Mesendoderm (in vitro differentiated cells): ENCODE measurements around the gene DBH.
"Not testable (repeated sequence)": the region's sequence is repeated elsewhere in the genome, so short reads cannot be mapped to it uniquely, and the experiment has no call there.

Experiments used
- DNase-seq: peaks from one replicate; pipeline ENCODE4 v3.0.0; 2013
- H2AK5ac ChIP-seq: 2 replicates; pipeline ENCODE4 v1.6.1; 2013; ENCODE audit warnings: low read length, inconsistent platforms
- H2BK120ac ChIP-seq: 2 replicates; pipeline ENCODE4 v1.6.1; 2013; ENCODE audit warnings: low read depth, mild to moderate bottlenecking, low read length, moderate library complexity, mixed read lengths
- H2BK15ac ChIP-seq: replicated peaks from 2 replicates; pipeline ENCODE4 v1.6.1; 2013; ENCODE audit warnings: low read depth, mild to moderate bottlenecking, moderate library complexity
- H2BK5ac ChIP-seq: 2 replicates; pipeline ENCODE4 v1.6.1; 2013; ENCODE audit warnings: low read length, inconsistent platforms
- H3K18ac ChIP-seq: 2 replicates; pipeline ENCODE4 v1.6.1; 2013; ENCODE audit warnings: mild to moderate bottlenecking, low read length, mixed read lengths
- H3K23ac ChIP-seq: one replicate; pipeline ENCODE4 v1.6.1; 2013; ENCODE audit warnings: low read length
- H3K27ac ChIP-seq: 2 replicates; pipeline ENCODE4 v1.5.1; 2013; ENCODE audit warnings: low read depth, mild to moderate bottlenecking, inconsistent platforms, low read length, moderate library complexity
- H3K27me3 ChIP-seq: 2 replicates; pipeline ENCODE4 v1.6.1; 2013; ENCODE audit warnings: low read length, control low read depth, mild to moderate bottlenecking, inconsistent platforms; ENCODE audit not compliant: insufficient read depth, poor library complexity
- H3K36me3 ChIP-seq: 2 replicates; pipeline ENCODE4 v1.6.1; 2013; ENCODE audit warnings: low read length, inconsistent platforms; ENCODE audit not compliant: control insufficient read depth, insufficient read depth
- H3K4ac ChIP-seq: one replicate; pipeline ENCODE4 v1.6.1; 2013; ENCODE audit warnings: low read depth, mild to moderate bottlenecking, low read length, moderate library complexity
- H3K4me1 ChIP-seq: 2 replicates; pipeline ENCODE4 v1.6.1; 2013; ENCODE audit warnings: low read depth, low read length, inconsistent platforms; ENCODE audit not compliant: control insufficient read depth
- H3K4me2 ChIP-seq: 2 replicates; pipeline ENCODE4 v1.6.1; 2013; ENCODE audit warnings: low read length
- H3K4me3 ChIP-seq: 2 replicates; pipeline ENCODE4 v1.5.1; 2013; ENCODE audit warnings: mild to moderate bottlenecking, low read length
- H3K56ac ChIP-seq: one replicate; pipeline ENCODE4 v1.6.1; 2013; ENCODE audit warnings: low read length
- H3K79me1 ChIP-seq: 2 replicates; pipeline ENCODE4 v1.6.1; 2013; ENCODE audit warnings: low read length, inconsistent platforms
- H3K79me2 ChIP-seq: 2 replicates; pipeline ENCODE4 v1.6.1; 2013; ENCODE audit warnings: mild to moderate bottlenecking, low read length; ENCODE audit not compliant: control insufficient read depth, insufficient read depth
- H3K9ac ChIP-seq: 2 replicates; pipeline ENCODE4 v1.6.1; 2013; ENCODE audit warnings: low read length, inconsistent platforms
- H4K5ac ChIP-seq: one replicate; pipeline ENCODE4 v1.6.1; 2013; ENCODE audit warnings: low read length
- H4K8ac ChIP-seq: one replicate; pipeline ENCODE4 v1.6.1; 2013; ENCODE audit warnings: low read depth, mild to moderate bottlenecking, control low read depth, low read length, moderate library complexity
- WGBS: extraction: QIAGEN DNeasy Blood & Tissue Kit; methylation state at CpG from one replicate; pipeline ENCODE4 v1.1.7; 2013; ENCODE audit warnings: low lambda C conversion rate, missing lambda C conversion rate; ENCODE audit not compliant: insufficient coverage; ENCODE audit errors: extremely low coverage; 5-methylcytosine and 5-hydroxymethylcytosine counted together

Gene DBH

GRCh38 chr9:133619791-133620190 is 16.4 kb upstream of the DBH start:
- no peak overlapping the region for H3K27ac ChIP-seq
- H3K23ac ChIP-seq, result no peak overlapping the region
- no peak overlapping the region for H3K9ac ChIP-seq
- DNase-seq, result no peak
- no peaks in the 10 kb centered on the region for H3K36me3 ChIP-seq
- H2BK5ac ChIP-seq, result no peak overlapping the region
- H3K18ac ChIP-seq, result no peak overlapping the region
- no CpG with 5 or more reads among the region's 8 CpGs for WGBS
- H4K5ac ChIP-seq, result no peak overlapping the region
- H4K8ac ChIP-seq, result no peak overlapping the region
- H3K56ac ChIP-seq, result no peak overlapping the region
- H3K4me3 ChIP-seq, result no peak overlapping the region
- H3K4ac ChIP-seq, result no peak overlapping the region
- no peaks in the 10 kb centered on the region for H3K79me2 ChIP-seq
- H2BK15ac ChIP-seq, result no peak overlapping the region
- no peak overlapping the region for H2BK120ac ChIP-seq
- no peak overlapping the region for H2AK5ac ChIP-seq
- no peaks in the 10 kb centered on the region for H3K79me1 ChIP-seq
- H3K4me1 ChIP-seq, result no peaks in the 10 kb centered on the region
- no peak overlapping the region for H3K4me2 ChIP-seq
- H3K27me3 ChIP-seq, result no peaks in the 10 kb centered on the region

DNA sequence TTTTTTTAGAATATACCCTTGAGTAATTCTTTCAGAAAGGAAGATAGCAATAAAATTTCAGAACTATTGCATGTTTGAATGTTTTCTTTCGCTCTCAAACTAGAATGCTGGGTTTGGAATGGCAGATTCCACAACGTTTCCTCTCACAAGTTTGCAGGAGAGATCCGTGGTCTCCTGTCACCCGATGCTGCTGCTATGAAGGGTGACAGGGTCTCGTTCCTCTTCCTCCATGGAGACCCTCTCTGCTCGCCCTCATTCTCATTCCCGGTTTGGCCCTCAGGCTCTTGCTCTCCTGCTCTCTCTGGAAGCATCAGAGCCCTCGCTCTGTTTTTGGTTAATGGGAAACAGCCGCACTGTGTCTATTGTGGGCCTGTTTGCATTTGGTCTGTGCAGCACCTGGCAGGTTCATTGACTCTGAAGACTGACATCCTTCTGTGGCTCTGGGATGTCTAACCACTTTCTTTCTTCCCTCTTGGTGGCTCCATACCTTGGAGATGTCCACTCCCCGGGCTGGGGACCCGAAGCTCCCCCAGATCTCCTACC is 14.4 kb upstream of the DBH start:
- Histone ChIP-seq H4K8ac (no peak overlapping the region), H3K27ac (no peak overlapping the region)

GRCh38 chr9:133622555-133622954 is 13.6 kb upstream of the DBH start:
- no peaks in the 10 kb centered on the region for H3K27me3 ChIP-seq

More for the DNA sequence above, 14.4 kb upstream of the DBH start:
- Histone ChIP-seq H3K36me3 (no peaks in the 10 kb centered on the region), H3K4me3 (no peak overlapping the region), H3K79me1 (no peaks in the 10 kb centered on the region), H3K79me2 (no peaks in the 10 kb centered on the region), H3K4ac (no peak overlapping the region), H4K5ac (no peak overlapping the region), H3K56ac (no peak overlapping the region), H2AK5ac (no peak overlapping the region), H3K4me2 (no peak overlapping the region), H3K4me1 (no peaks in the 10 kb centered on the region), H3K27me3 (no peaks in the 10 kb centered on the region), H3K23ac (no peak overlapping the region), H2BK120ac (no peak overlapping the region), H2BK15ac (no peak overlapping the region), H3K18ac (no peak overlapping the region), H2BK5ac (no peak overlapping the region), H3K9ac (no peak overlapping the region)
- DNase-seq, result no peak
- whole genome bisulfite sequencing, result no CpG with 5 or more reads among the region's 11 CpGs

DNA sequence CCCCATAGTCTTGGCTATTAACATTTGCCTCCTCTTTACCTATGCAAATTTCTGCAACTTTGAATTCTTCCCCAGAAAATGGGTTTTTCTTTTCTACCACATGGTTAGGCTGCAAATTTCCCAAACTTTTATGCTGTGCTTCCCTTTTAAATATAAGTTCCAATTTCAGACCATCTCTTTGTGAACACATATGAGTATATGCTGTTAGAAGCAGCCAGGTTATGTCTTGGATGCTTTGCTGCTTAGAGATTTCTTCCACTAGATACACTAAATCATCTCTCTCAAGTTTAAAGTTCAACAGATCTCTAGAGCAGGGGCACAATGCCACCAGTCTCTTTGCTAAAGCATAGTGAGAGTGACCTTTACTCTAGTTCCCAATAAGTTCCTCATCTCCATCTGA is 10.2 kb upstream of the DBH start:
- H4K5ac ChIP-seq, H3K36me3 ChIP-seq, H3K4me2 ChIP-seq, H4K8ac ChIP-seq, H3K23ac ChIP-seq, H3K56ac ChIP-seq, H3K79me2 ChIP-seq, H3K18ac ChIP-seq, H3K9ac ChIP-seq, H3K4me1 ChIP-seq, H3K27me3 ChIP-seq, H2AK5ac ChIP-seq, H3K4ac ChIP-seq, H3K27ac ChIP-seq, H3K79me1 ChIP-seq, DNase-seq, H2BK5ac ChIP-seq, H2BK15ac ChIP-seq, H2BK120ac ChIP-seq, H3K4me3 ChIP-seq: not testable (repeated sequence)

More at GRCh38 chr9:133622555-133622954, 13.6 kb upstream of the DBH start:
- Histone ChIP-seq H3K79me1 (no peaks in the 10 kb centered on the region), H3K4me1 (no peaks in the 10 kb centered on the region), H3K18ac (no peak overlapping the region), H3K23ac (no peak overlapping the region), H2BK5ac (no peak overlapping the region), H3K4me3 (no peak overlapping the region), H3K27ac (no peak overlapping the region), H3K4me2 (no peak overlapping the region), H2BK120ac (no peak overlapping the region), H3K4ac (no peak overlapping the region), H2AK5ac (no peak overlapping the region), H3K56ac (no peak overlapping the region), H3K79me2 (no peaks in the 10 kb centered on the region), H3K36me3 (no peaks in the 10 kb centered on the region), H3K9ac (no peak overlapping the region), H4K8ac (no peak overlapping the region), H4K5ac (no peak overlapping the region), H2BK15ac (no peak overlapping the region)
- DNase-seq, result no peak
- WGBS, result no CpG with 5 or more reads among the region's 5 CpGs

DNA sequence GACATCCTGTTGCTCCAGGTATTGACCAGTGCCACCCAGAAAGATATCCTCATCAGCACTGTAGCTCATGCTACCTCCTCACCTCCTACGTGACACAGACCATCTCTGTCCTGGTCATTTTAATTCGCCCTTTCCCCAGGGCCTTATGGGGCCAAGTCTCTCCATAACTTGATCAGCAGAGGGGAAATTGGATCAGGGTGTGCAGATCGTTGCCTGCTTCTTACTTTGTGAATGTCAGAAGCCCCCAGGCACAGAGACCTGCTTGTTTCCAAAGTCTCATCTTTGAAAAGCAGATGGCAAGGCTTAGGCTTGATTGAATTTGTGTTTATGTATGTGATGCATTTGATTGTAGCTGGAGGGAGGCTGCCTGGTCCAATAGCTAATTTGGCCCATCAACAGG is 8.8 kb upstream of the DBH start:
- Histone ChIP-seq H3K79me2 (no peaks in the 10 kb centered on the region), H4K5ac (no peak overlapping the region), H3K56ac (no peak overlapping the region), H3K18ac (no peak overlapping the region), H2BK120ac (no peak overlapping the region), H3K36me3 (no peaks in the 10 kb centered on the region), H2AK5ac (no peak overlapping the region), H4K8ac (no peak overlapping the region), H2BK15ac (no peak overlapping the region), H3K27me3 (no peaks in the 10 kb centered on the region), H3K9ac (no peak overlapping the region), H3K23ac (no peak overlapping the region), H3K4me2 (no peak overlapping the region), H3K4me1 (no peaks in the 10 kb centered on the region), H3K4ac (no peak overlapping the region), H3K4me3 (no peak overlapping the region), H2BK5ac (no peak overlapping the region), H3K79me1 (no peaks in the 10 kb centered on the region), H3K27ac (no peak overlapping the region)
- DNase-seq, result no peak
- WGBS, result no CpG with 5 or more reads among the region's 3 CpGs

DNA sequence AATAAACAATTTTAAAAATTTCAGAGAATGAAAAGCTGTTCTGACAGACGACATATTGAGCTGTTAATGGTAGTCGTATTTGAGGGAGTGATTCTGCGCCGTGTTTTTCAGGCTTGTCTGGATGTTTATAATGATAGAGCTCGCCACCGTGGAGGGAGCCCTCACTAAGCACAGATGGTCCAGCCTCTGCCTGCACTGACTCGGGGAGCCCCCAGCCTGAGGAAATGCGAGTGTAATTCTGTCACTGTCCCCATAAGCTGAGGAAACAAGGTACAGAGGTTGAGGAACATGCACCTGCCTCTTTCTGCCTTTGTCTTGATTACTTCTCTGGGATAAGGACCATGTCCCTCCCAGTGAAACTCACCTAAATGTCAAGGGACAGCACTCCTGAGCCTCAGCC is 7.4 kb upstream of the DBH start:
- H2BK15ac ChIP-seq, result no peak overlapping the region
- H4K8ac ChIP-seq, result no peak overlapping the region
- H3K79me2 ChIP-seq, result no peaks in the 10 kb centered on the region
- no peak overlapping the region for H3K27ac ChIP-seq
- no peaks in the 10 kb centered on the region for H3K4me1 ChIP-seq
- H4K5ac ChIP-seq, result no peak overlapping the region
- DNase-seq, result no peak
- H2AK5ac ChIP-seq, result no peak overlapping the region
- no peaks in the 10 kb centered on the region for H3K27me3 ChIP-seq
- no peak overlapping the region for H3K23ac ChIP-seq
- H3K9ac ChIP-seq, result no peak overlapping the region
- H3K36me3 ChIP-seq, result no peaks in the 10 kb centered on the region
- no peak overlapping the region for H3K4me3 ChIP-seq
- no peak overlapping the region for H3K18ac ChIP-seq
- no peaks in the 10 kb centered on the region for H3K79me1 ChIP-seq
- H3K4ac ChIP-seq, result no peak overlapping the region
- H2BK5ac ChIP-seq, result no peak overlapping the region
- H3K56ac ChIP-seq, result no peak overlapping the region
- no peak overlapping the region for H3K4me2 ChIP-seq
- no CpG with 5 or more reads among the region's 8 CpGs for WGBS
- H2BK120ac ChIP-seq, result no peak overlapping the region
